CD14-positive monocyte (primary cell): ENCODE data around the gene COPS6. TPM values are rescaled to one million over a fixed set of nuclear protein-coding genes. Genes with fewer than 3 reads are reported as not detected.

Experiments
- DNase-seq, 3 donors: peaks; one replicate each; pipeline ENCODE4 v3.0.0-alpha.2; 2011 to 2022
- H2AFZ ChIP-seq: 2 replicates; pipeline ENCODE4 v1.6.0; 2012; ENCODE audit warnings: mild to moderate bottlenecking, low read depth, low read length, inconsistent platforms; ENCODE audit not compliant: insufficient read depth, poor library complexity, severe bottlenecking
- H3K27ac ChIP-seq, 2 donors: 1 replicate in 1 of 2; 2 replicates in 1 of 2; pipeline ENCODE4 v1.5.1; 2012 to 2013; ENCODE audit warnings: low read length in 2 of 2, control low read depth in 1 of 2, inconsistent platforms in 1 of 2, low read depth in 1 of 2, mild to moderate bottlenecking in 1 of 2
- H3K27me3 ChIP-seq, 2 donors: one replicate each; pipeline versions ENCODE4 v1.6.0 to v1.6.1; 2011 to 2013; ENCODE audit warnings: low read length in 2 of 2; ENCODE audit not compliant: control insufficient read depth in 2 of 2, insufficient read depth in 2 of 2
- H3K36me3 ChIP-seq, 2 donors: replicated peaks in 1 of 2; 1 replicate in 1 of 2; 2 replicates in 1 of 2; pipeline versions ENCODE4 v1.5.1 to v1.6.1; 2012 to 2013; ENCODE audit warnings: low read length in 2 of 2, control low read depth in 1 of 2, inconsistent platforms in 1 of 2, mild to moderate bottlenecking in 1 of 2; ENCODE audit not compliant: insufficient read depth in 2 of 2, control insufficient read depth in 1 of 2
- H3K4me1 ChIP-seq, 2 donors: 1 replicate in 1 of 2; 2 replicates in 1 of 2; pipeline versions ENCODE4 v1.5.1 to v1.6.1; 2012 to 2013; ENCODE audit warnings: low read length in 2 of 2, control low read depth in 1 of 2, inconsistent platforms in 1 of 2, mild to moderate bottlenecking in 1 of 2, moderate library complexity in 1 of 2; ENCODE audit not compliant: insufficient read depth in 2 of 2, control insufficient read depth in 1 of 2
- H3K4me2 ChIP-seq: replicated peaks from 2 replicates; pipeline ENCODE3; 2012; ENCODE audit warnings: low read length, moderate library complexity, mild to moderate bottlenecking; ENCODE audit not compliant: poor library complexity, severe bottlenecking; ENCODE audit errors: extremely low read depth
- H3K4me3 ChIP-seq, 3 experiments: fragments of 200-600 bp in 1 of 3; sonication (generic) in 1 of 3; replicated peaks in 1 of 3; 1 replicate in 2 of 3; 2 replicates in 1 of 3; pipeline ENCODE4 v1.5.1; 2011 to 2013; ENCODE audit warnings: low read length in 3 of 3, mild to moderate bottlenecking in 3 of 3, control low read depth in 2 of 3, low read depth in 2 of 3, inconsistent platforms in 1 of 3, moderate library complexity in 1 of 3
- H3K79me2 ChIP-seq: 2 replicates; pipeline ENCODE4 v1.6.0; 2012; ENCODE audit warnings: mild to moderate bottlenecking, control low read depth, inconsistent platforms, low read length, moderate library complexity; ENCODE audit not compliant: insufficient read depth
- H3K9ac ChIP-seq: 2 replicates; pipeline ENCODE4 v1.6.0; 2017; ENCODE audit warnings: low read length, mild to moderate bottlenecking; ENCODE audit not compliant: insufficient read depth, poor library complexity, severe bottlenecking
- H3K9me3 ChIP-seq, 2 donors: replicated peaks in 1 of 2; 1 replicate in 1 of 2; 2 replicates in 1 of 2; pipeline versions ENCODE4 v1.5.1 to v1.6.1; 2012 to 2013; ENCODE audit warnings: low read length in 2 of 2, control low read depth in 1 of 2; ENCODE audit not compliant: control insufficient read depth in 1 of 2, insufficient read depth in 1 of 2
- H4K20me1 ChIP-seq: 2 replicates; pipeline ENCODE4 v1.6.0; 2012; ENCODE audit warnings: mild to moderate bottlenecking, low read length, control low read depth, moderate library complexity; ENCODE audit not compliant: insufficient read depth
- H3K27ac Mint-ChIP-seq, 7 donors: one replicate each; pipeline ENCODE4 v1.8.0; 2020; ENCODE audit warnings: mild to moderate bottlenecking in 7 of 7, mixed read lengths in 7 of 7, moderate library complexity in 6 of 7, inconsistent platforms in 2 of 7
- H3K27me3 Mint-ChIP-seq, 3 donors: one replicate each; pipeline ENCODE4 v1.8.0; 2021 to 2022; ENCODE audit warnings: low read depth in 3 of 3, mild to moderate bottlenecking in 3 of 3, mixed read lengths in 3 of 3, moderate library complexity in 3 of 3, inconsistent platforms in 1 of 3
- H3K36me3 Mint-ChIP-seq, 2 donors: one replicate each; pipeline ENCODE4 v1.8.0; 2020; ENCODE audit warnings: mixed read lengths in 2 of 2, inconsistent platforms in 1 of 2, mild to moderate bottlenecking in 1 of 2
- H3K4me1 Mint-ChIP-seq: one replicate; pipeline ENCODE4 v1.8.0; 2020; ENCODE audit warnings: mild to moderate bottlenecking, mixed read lengths
- H3K4me3 Mint-ChIP-seq, 2 donors: one replicate each; pipeline ENCODE4 v1.8.0; 2020; ENCODE audit warnings: mild to moderate bottlenecking in 2 of 2, mixed read lengths in 2 of 2, moderate library complexity in 1 of 2
- H3K9me3 Mint-ChIP-seq, 7 donors: one replicate each; pipeline ENCODE4 v1.8.0; 2020 to 2022; ENCODE audit warnings: mixed read lengths in 7 of 7, mild to moderate bottlenecking in 6 of 7, moderate library complexity in 6 of 7, inconsistent platforms in 2 of 7
- WGBS: methylation state at CpG from one replicate; pipeline ENCODE4 v1.1.5; 2013; ENCODE audit warnings: missing lambda C conversion rate; ENCODE audit not compliant: insufficient coverage; 5-methylcytosine and 5-hydroxymethylcytosine counted together
- intact Hi-C, 2 donors: fragments of 100-400 bp; cut with micrococcal nuclease; formaldehyde crosslinking; loops; one replicate each; pipeline versions ENCODE4 v1.15.0 to v1.15.1; 2023
- polyA plus RNA-seq, 3 donors: library from polyadenylated mRNA; depleted of rRNA in 1 of 3; unstranded in 2 of 3; stranded (reverse) in 1 of 3; fragments of 300-500 nt in 2 of 3; fragments of >200 nt in 1 of 3; fragmentation: Illumina TruSeq in 2 of 3; gene quantifications; 1 replicate in 2 of 3; 2 replicates in 1 of 3; pipeline ENCODE4 v1.2.3, GENCODE V29; 2012 to 2021
- TF ChIP-seq, protein P1 (sequence below): fragments of 200-600 bp; IDR thresholded peaks from one replicate; pipeline ENCODE4 v1.8.0; 2022; ENCODE audit warnings: antibody characterized with exemption, mild to moderate bottlenecking

COPS6 gene
- polyA plus RNA-seq, 3 donors, result 77.1 to 119 (median 109) TPM

GRCh38 chr7:100101016-100101862 lies 12.5 kb downstream of the COPS6 start, which contains the start of the genes AP4M1 and MCM7:
Gene AP4M1 (plus strand): TSS chr7:100101643. CDS start chr7:100101715, 72 bp downstream.
Gene MCM7 (minus strand): TSS chr7:100101397. CDS start chr7:100101294, 103 bp downstream.
- intact Hi-C loops, result no loop called here
- Histone ChIP-seq H3K79me2 (peaks cover 51% of the 10 kb centered on the region), H3K9ac (peak within 1 kb of the TSS; percentile 74), H3K4me3 (peak within 1 kb of the TSS; percentile 83 to 95 (median 85)), H3K4me2 (peak within 1 kb of the TSS; percentile 100), H3K36me3 (peaks cover 50 to 63% of the 10 kb centered on the region in 2 donors), H3K4me1 (peaks cover 22 to 27% of the 10 kb centered on the region in 2 donors), H3K27me3 (no peaks in the 10 kb centered on the region), H2AFZ (peak within 1 kb of the TSS; percentile 95), H4K20me1 (no peaks in the 10 kb centered on the region), H3K9me3 (no peaks in the 10 kb centered on the region), H3K27ac (peak within 1 kb of the TSS; percentile 83 to 86)
- Mint-ChIP-seq H3K9me3 (no peaks in the 10 kb centered on the region), H3K27me3 (peaks cover 0 to 3% (median 2%) of the 10 kb centered on the region in 3 donors), H3K27ac (peak within 1 kb of the TSS; percentile 89 to 97 (median 95)), H3K4me1 (peaks cover 23% of the 10 kb centered on the region), H3K36me3 (peaks cover 50 to 65% of the 10 kb centered on the region in 2 donors), H3K4me3 (peak within 1 kb of the TSS; percentile 87 to 92)
- WGBS, result under 1% methylated on average over 78 of the region's 80 CpGs
- DNase-seq, result peak; percentile 94 to 98 (median 97)
- TF ChIP-seq, protein P1, sequence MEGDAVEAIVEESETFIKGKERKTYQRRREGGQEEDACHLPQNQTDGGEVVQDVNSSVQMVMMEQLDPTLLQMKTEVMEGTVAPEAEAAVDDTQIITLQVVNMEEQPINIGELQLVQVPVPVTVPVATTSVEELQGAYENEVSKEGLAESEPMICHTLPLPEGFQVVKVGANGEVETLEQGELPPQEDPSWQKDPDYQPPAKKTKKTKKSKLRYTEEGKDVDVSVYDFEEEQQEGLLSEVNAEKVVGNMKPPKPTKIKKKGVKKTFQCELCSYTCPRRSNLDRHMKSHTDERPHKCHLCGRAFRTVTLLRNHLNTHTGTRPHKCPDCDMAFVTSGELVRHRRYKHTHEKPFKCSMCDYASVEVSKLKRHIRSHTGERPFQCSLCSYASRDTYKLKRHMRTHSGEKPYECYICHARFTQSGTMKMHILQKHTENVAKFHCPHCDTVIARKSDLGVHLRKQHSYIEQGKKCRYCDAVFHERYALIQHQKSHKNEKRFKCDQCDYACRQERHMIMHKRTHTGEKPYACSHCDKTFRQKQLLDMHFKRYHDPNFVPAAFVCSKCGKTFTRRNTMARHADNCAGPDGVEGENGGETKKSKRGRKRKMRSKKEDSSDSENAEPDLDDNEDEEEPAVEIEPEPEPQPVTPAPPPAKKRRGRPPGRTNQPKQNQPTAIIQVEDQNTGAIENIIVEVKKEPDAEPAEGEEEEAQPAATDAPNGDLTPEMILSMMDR, result no peak

- WGBS, result 100% methylated on average over 6 of the region's 17 CpGs
- Histone ChIP-seq H3K9me3 (no peaks in the 10 kb centered on the region), H3K4me3 (no peak overlapping the region), H3K27me3 (no peaks in the 10 kb centered on the region), H3K27ac (peak overlapping the region in 1 of 2 donors; percentile 86), H3K4me2 (no peak overlapping the region), H3K36me3 (peaks cover 50 to 63% of the 10 kb centered on the region in 2 donors), H3K4me1 (peaks cover 22 to 27% of the 10 kb centered on the region in 2 donors), H2AFZ (no peak overlapping the region), H4K20me1 (no peaks in the 10 kb centered on the region), H3K79me2 (peaks cover 38% of the 10 kb centered on the region), H3K9ac (no peak overlapping the region)
- H3K27me3 Mint-ChIP-seq, result peaks cover 0 to 3% (median 2%) of the 10 kb centered on the region in 3 donors
- no peak for DNase-seq
- TF ChIP-seq, protein P1, result no peak
- H3K36me3 Mint-ChIP-seq, result peaks cover 48 to 65% of the 10 kb centered on the region in 2 donors
- H3K4me3 Mint-ChIP-seq, result no peak overlapping the region
- peaks cover 26% of the 10 kb centered on the region for H3K4me1 Mint-ChIP-seq
- no peaks in the 10 kb centered on the region for H3K9me3 Mint-ChIP-seq
- peak overlapping the region in 2 of 7 donors; percentile 10 to 96 for H3K27ac Mint-ChIP-seq
- intact Hi-C loops, result no loop called here
Measured at GRCh38 chr7:100102950-100103840, 14.4 kb downstream of the COPS6 start.
